SK-N-SH (cell line): Measurements from ENCODE around the gene SLC20A1. TPM values are rescaled to one million over a fixed set of nuclear protein-coding genes. Genes with fewer than 3 reads are reported as not detected.

Source experiments
- CTCF ChIA-PET: fragments of 300-600, 350-600 bp; formaldehyde crosslinking; extraction: SDS; loops from one replicate; lab custom pipeline; 2021; lab: Yijun Ruan, JAX
- POLR2A ChIA-PET: fragments of 350-600 bp; sonication (Branson Sonifier 250); formaldehyde crosslinking; extraction: SDS; loops from one replicate; lab custom pipeline; 2020; ENCODE audit warnings: antibody characterized with exemption, inconsistent platforms; lab: Yijun Ruan, JAX
- DNase-seq: peaks from one replicate; pipeline ENCODE4 v3.0.0; 2012
- H2AFZ ChIP-seq: fragments of 200-600 bp; sonication (generic); 2 replicates; pipeline ENCODE4 v1.8.1; 2016; ENCODE audit warnings: antibody characterized with exemption, mild to moderate bottlenecking, low read depth
- H3F3A ChIP-seq: fragments of 200-600 bp; sonication (generic); replicated peaks from 2 replicates; pipeline ENCODE3; 2016; ENCODE audit warnings: antibody characterized with exemption, mild to moderate bottlenecking; ENCODE audit not compliant: insufficient read depth
- H3K27ac ChIP-seq, 2 experiments: fragments of 200-500 bp in 1 of 2; fragments of 200-600 bp in 1 of 2; sonication (Bioruptor generic) in 1 of 2; sonication (generic), shearing (Covaris generic) in 1 of 2; 2 replicates each; pipeline versions ENCODE4 v1.5.1 to v1.6.1; 2014 to 2016; ENCODE audit warnings: low read depth in 2 of 2, inconsistent platforms in 1 of 2, low read length in 1 of 2, mild to moderate bottlenecking in 1 of 2, mixed read lengths in 1 of 2
- H3K27me3 ChIP-seq: fragments of 200-600 bp; sonication (generic), shearing (Covaris generic); 2 replicates; pipeline ENCODE4 v1.6.1; 2016; ENCODE audit warnings: mixed run types; ENCODE audit not compliant: insufficient read depth
- H3K36me3 ChIP-seq, 2 experiments: fragments of 200-500 bp in 1 of 2; fragments of 200-600 bp in 1 of 2; sonication (Bioruptor generic) in 1 of 2; sonication (generic) in 1 of 2; replicated peaks in 1 of 2; 2 replicates each; pipeline versions ENCODE3 to v1.5.1; 2014 to 2016; ENCODE audit warnings: low read length in 1 of 2, mild to moderate bottlenecking in 1 of 2; ENCODE audit not compliant: insufficient read depth in 2 of 2, control insufficient read depth in 1 of 2
- H3K4me1 ChIP-seq, 2 experiments: fragments of 200-500 bp in 1 of 2; fragments of 200-600 bp in 1 of 2; sonication (Bioruptor generic) in 1 of 2; sonication (generic), shearing (Covaris generic) in 1 of 2; 2 replicates each; pipeline versions ENCODE4 v1.5.1 to v1.6.1; 2014 to 2016; ENCODE audit warnings: low read depth in 1 of 2, low read length in 1 of 2, mixed run types in 1 of 2; ENCODE audit not compliant: insufficient read depth in 2 of 2, control insufficient read depth in 1 of 2
- H3K4me2 ChIP-seq: fragments of 200-600 bp; sonication (generic), shearing (Covaris generic); 2 replicates; pipeline ENCODE4 v1.6.1; 2017; ENCODE audit warnings: mixed run types
- H3K4me3 ChIP-seq, 2 experiments: fragments of 200-500 bp in 1 of 2; fragments of 200-600 bp in 1 of 2; sonication (Bioruptor generic) in 1 of 2; sonication (generic), shearing (Covaris generic) in 1 of 2; 2 replicates each; pipeline versions ENCODE4 v1.5.1 to v1.8.1; 2014 to 2016; ENCODE audit warnings: low read depth in 2 of 2, inconsistent platforms in 1 of 2, low read length in 1 of 2, mild to moderate bottlenecking in 1 of 2, mixed read lengths in 1 of 2, moderate library complexity in 1 of 2
- H3K79me2 ChIP-seq: fragments of 200-600 bp; sonication (generic); 2 replicates; pipeline ENCODE4 v1.8.1; 2017; ENCODE audit warnings: mild to moderate bottlenecking; ENCODE audit not compliant: insufficient read depth
- H3K9ac ChIP-seq: fragments of 200-600 bp; sonication (generic); 2 replicates; pipeline ENCODE4 v1.6.1; 2017; ENCODE audit warnings: mixed run types
- H3K9me2 ChIP-seq: fragments of 200-600 bp; sonication (generic); 2 replicates; pipeline ENCODE4 v1.6.1; 2017; ENCODE audit warnings: mixed run types
- H3K9me3 ChIP-seq: fragments of 200-600 bp; sonication (generic); 2 replicates; pipeline ENCODE4 v1.6.1; 2017; ENCODE audit warnings: mixed run types, mild to moderate bottlenecking, moderate library complexity
- H4K20me1 ChIP-seq: fragments of 200-600 bp; sonication (generic); 2 replicates; pipeline ENCODE4 v1.6.1; 2017; ENCODE audit warnings: mild to moderate bottlenecking, mixed run types; ENCODE audit not compliant: insufficient read depth
- FOSL2 ChIP-seq: IDR thresholded peaks from 2 replicates; pipeline ENCODE4 v1.4.0; 2012; ENCODE audit warnings: low read depth, mild to moderate bottlenecking, moderate library complexity, borderline replicate concordance
- FOXJ3 ChIP-seq: sonication (generic); formaldehyde crosslinking; IDR thresholded peaks from 2 replicates; pipeline ENCODE4 v1.5.1; 2020; ENCODE audit warnings: mild to moderate bottlenecking, missing genetic modification reagents
- FOXM1 ChIP-seq: IDR thresholded peaks from 2 replicates; pipeline ENCODE4 v1.4.0; 2012; ENCODE audit warnings: low read depth, mild to moderate bottlenecking
- GABPA ChIP-seq: IDR thresholded peaks from 2 replicates; pipeline ENCODE4 v1.4.0; 2012; ENCODE audit warnings: low read depth, mild to moderate bottlenecking
- GATA2 ChIP-seq: sonication (generic); formaldehyde crosslinking; IDR thresholded peaks from 2 replicates; pipeline ENCODE4 v1.5.0; 2020; ENCODE audit warnings: mild to moderate bottlenecking, missing genetic modification reagents
- JUND ChIP-seq: IDR thresholded peaks from 2 replicates; pipeline ENCODE4 v1.4.0; 2012
- MEF2A ChIP-seq: IDR thresholded peaks from 2 replicates; pipeline ENCODE4 v1.4.0; 2012; ENCODE audit warnings: low read depth, borderline replicate concordance
- SIN3A ChIP-seq: IDR thresholded peaks from 2 replicates; pipeline ENCODE4 v1.6.1; 2012; ENCODE audit warnings: low read depth, mild to moderate bottlenecking, low read length, moderate library complexity, borderline replicate concordance
- TEAD4 ChIP-seq: IDR thresholded peaks from 2 replicates; pipeline ENCODE4 v1.4.0; 2012; ENCODE audit warnings: mild to moderate bottlenecking, borderline replicate concordance; ENCODE audit not compliant: insufficient read depth
- USF1 ChIP-seq: IDR thresholded peaks from 2 replicates; pipeline ENCODE4 v1.4.0; 2012; ENCODE audit warnings: low read depth, borderline replicate concordance
- YY1 ChIP-seq: IDR thresholded peaks from 2 replicates; pipeline ENCODE4 v1.4.0; 2012; ENCODE audit warnings: low read depth, mild to moderate bottlenecking
- ZBTB33 ChIP-seq: IDR thresholded peaks from 2 replicates; pipeline ENCODE4 v1.4.0; 2012; ENCODE audit warnings: low read depth, borderline replicate concordance
- WGBS: methylation state at CpG from one replicate; pipeline ENCODE4 v1.1.6; 2017; ENCODE audit warnings: low lambda C conversion rate; 5-methylcytosine and 5-hydroxymethylcytosine counted together
- polyA plus RNA-seq, 3 experiments: library from polyadenylated mRNA; depleted of rRNA; stranded (reverse); fragments of >200 nt; gene quantifications; 2 replicates each; pipeline ENCODE4 v1.2.3, GENCODE V29; 2012
- TF ChIP-seq, protein P1 (sequence below): fragments of 150-350 bp; IDR thresholded peaks from 2 replicates; pipeline ENCODE4 v1.6.1; 2016; ENCODE audit warnings: mild to moderate bottlenecking, low read depth, low read length

The SLC20A1 gene
- polyA plus RNA-seq, 1 of the 3 experiments (the other 2 are of a cell fraction), result 56.3 TPM

- no peak overlapping the region for H3K27ac ChIP-seq
- peaks cover 4% of the 10 kb centered on the region for H3F3A ChIP-seq
- H4K20me1 ChIP-seq, result no peaks in the 10 kb centered on the region
- H3K4me2 ChIP-seq, result no peak overlapping the region
- H2AFZ ChIP-seq, result no peak overlapping the region
- ChIA-PET POLR2A (no interaction called here), CTCF (interaction anchor here (0.6 to 2.2 kb wide), 5 partner anchors 9 to 100 kb away, joined by 3 to 9 read pairs (median 3); no protein-coding TSS in a partner anchor)
- H3K27me3 ChIP-seq, result no peaks in the 10 kb centered on the region
- no peak overlapping the region for H3K9ac ChIP-seq
- H3K9me2 ChIP-seq, result no peaks in the 10 kb centered on the region
- 68% methylated on average over 3 of the region's 3 CpGs for WGBS
- no peak for DNase-seq
- H3K9me3 ChIP-seq, result no peaks in the 10 kb centered on the region
- no peak for TF ChIP-seq JUND
- TF ChIP-seq TEAD4, result no peak
- TF ChIP-seq ZBTB33, result no peak
- no peak for TF ChIP-seq SIN3A
- no peak for TF ChIP-seq FOSL2
- no peaks in the 10 kb centered on the region for H3K4me1 ChIP-seq
- H3K36me3 ChIP-seq, result no peaks in the 10 kb centered on the region
- no peaks in the 10 kb centered on the region for H3K79me2 ChIP-seq
- no peak overlapping the region for H3K4me3 ChIP-seq
Observed at GRCh38 chr2:112699984-112700667, 54.4 kb downstream of the SLC20A1 start.

GRCh38 chr2:112701052-112701451 is 55.3 kb downstream of the SLC20A1 start:
- no peaks in the 10 kb centered on the region for H3K27me3 ChIP-seq
- no peak overlapping the region for H3K4me3 ChIP-seq
- no peak overlapping the region for H3K9ac ChIP-seq
- DNase-seq, result no peak
- no peak overlapping the region for H2AFZ ChIP-seq
- TF ChIP-seq, protein P1, sequence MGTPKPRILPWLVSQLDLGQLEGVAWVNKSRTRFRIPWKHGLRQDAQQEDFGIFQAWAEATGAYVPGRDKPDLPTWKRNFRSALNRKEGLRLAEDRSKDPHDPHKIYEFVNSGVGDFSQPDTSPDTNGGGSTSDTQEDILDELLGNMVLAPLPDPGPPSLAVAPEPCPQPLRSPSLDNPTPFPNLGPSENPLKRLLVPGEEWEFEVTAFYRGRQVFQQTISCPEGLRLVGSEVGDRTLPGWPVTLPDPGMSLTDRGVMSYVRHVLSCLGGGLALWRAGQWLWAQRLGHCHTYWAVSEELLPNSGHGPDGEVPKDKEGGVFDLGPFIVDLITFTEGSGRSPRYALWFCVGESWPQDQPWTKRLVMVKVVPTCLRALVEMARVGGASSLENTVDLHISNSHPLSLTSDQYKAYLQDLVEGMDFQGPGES, result no peak
- TF ChIP-seq GABPA (no peak), MEF2A (no peak), YY1 (no peak), USF1 (no peak), FOXM1 (no peak), GATA2 (CRISPR knock-in tag) (no peak), FOXJ3 (no peak)
- H4K20me1 ChIP-seq, result no peaks in the 10 kb centered on the region
- peaks cover 4% of the 10 kb centered on the region for H3F3A ChIP-seq
- no peaks in the 10 kb centered on the region for H3K9me3 ChIP-seq
- POLR2A ChIA-PET, result no interaction called here
- H3K4me1 ChIP-seq, result no peaks in the 10 kb centered on the region
- CTCF ChIA-PET, result interaction anchor here (1.0 to 2.2 kb wide), 2 partner anchors 26 to 83 kb away, joined by 3 to 8 read pairs; partner anchors contain the start of gene IL1A
- H3K9me2 ChIP-seq, result no peaks in the 10 kb centered on the region
- H3K79me2 ChIP-seq, result no peaks in the 10 kb centered on the region
- H3K27ac ChIP-seq, result no peak overlapping the region
- WGBS, result 96% methylated on average over 8 of the region's 8 CpGs
- H3K4me2 ChIP-seq, result no peak overlapping the region
- H3K36me3 ChIP-seq, result no peaks in the 10 kb centered on the region
